Measurements from ENCODE around the gene TANGO2.

TANGO2 gene

GRCh38 chr22:19996694-19997384 lies 24.1 kb upstream of the TANGO2 start:
- no peak for DNase-seq (ENCODE audit: low spot score)

GRCh38 chr22:19997561-19998231 lies 23.2 kb upstream of the TANGO2 start:
- DNase-seq (ENCODE audit: low spot score), result no peak

- DNase-seq (ENCODE audit: low spot score), result no peak
Measured at GRCh38 chr22:19998232-19998951, 22.5 kb upstream of the TANGO2 start.

GRCh38 chr22:19998991-19999820 lies 21.7 kb upstream of the TANGO2 start:
- no peak for DNase-seq (ENCODE audit: low spot score)

GRCh38 chr22:20000246-20001081 lies 20.4 kb upstream of the TANGO2 start:
- DNase-seq (ENCODE audit: low spot score), result no peak

- DNase-seq (ENCODE audit: low spot score), result no peak
Measured at GRCh38 chr22:20001082-20001638, 19.8 kb upstream of the TANGO2 start.

- no peak for DNase-seq (ENCODE audit: low spot score)
Measured at GRCh38 chr22:20002128-20002527, 18.8 kb upstream of the TANGO2 start.

GRCh38 chr22:20002636-20003035 lies 18.3 kb upstream of the TANGO2 start:
- no peak for DNase-seq (ENCODE audit: low spot score)

- DNase-seq (ENCODE audit: low spot score), result no peak
Measured at GRCh38 chr22:20003304-20003703, 17.6 kb upstream of the TANGO2 start.

- DNase-seq (ENCODE audit: low spot score), result no peak
Measured at GRCh38 chr22:20004464-20004863, 16.4 kb upstream of the TANGO2 start.

GRCh38 chr22:20008221-20008995 lies 12.5 kb upstream of the TANGO2 start:
- DNase-seq (ENCODE audit: low spot score), result no peak

GRCh38 chr22:20009018-20009491 lies 11.9 kb upstream of the TANGO2 start:
- DNase-seq (ENCODE audit: low spot score), result no peak

GRCh38 chr22:20009582-20010306 lies 11.2 kb upstream of the TANGO2 start:
- DNase-seq (ENCODE audit: low spot score), result no peak

- DNase-seq (ENCODE audit: low spot score), result no peak
Measured at GRCh38 chr22:20010307-20011122, 10.4 kb upstream of the TANGO2 start.

- DNase-seq (ENCODE audit: low spot score), result no peak
Measured at GRCh38 chr22:20011123-20011992, 9.6 kb upstream of the TANGO2 start.

- no peak for DNase-seq (ENCODE audit: low spot score)
Measured at GRCh38 chr22:20011993-20012740, 8.7 kb upstream of the TANGO2 start.
